B cell (primary cell): ENCODE measurements around the gene CRY1. TPM values are rescaled to one million over a fixed set of nuclear protein-coding genes. Genes with fewer than 3 reads are reported as not detected.

Source experiments
- ATAC-seq: fragments of 200-7000 bp; cut with Tn5 transposase; one replicate; pipeline ENCODE4 v1.10.0; 2021; ENCODE audit warnings: low read depth, mild to moderate bottlenecking, moderate number of reproducible peaks, moderate library complexity
- CTCF ChIA-PET: fragments of 350-600 bp; sonication (Branson Sonifier 250); formaldehyde crosslinking; loops from one replicate; lab custom pipeline; 2021; ENCODE audit warnings: antibody characterized with exemption, inconsistent platforms; lab: Charles Lee
- POLR2A ChIA-PET: fragments of 350-600 bp; sonication (Branson Sonifier 250); formaldehyde crosslinking; loops from one replicate; lab custom pipeline; 2021; ENCODE audit warnings: antibody characterized with exemption; lab: Charles Lee
- DNase-seq: peaks from one replicate; pipeline ENCODE4 v3.0.0; 2013
- H2AFZ ChIP-seq: 2 replicates; pipeline ENCODE4 v1.6.1; 2012; ENCODE audit warnings: mild to moderate bottlenecking, low read depth, low read length; ENCODE audit not compliant: insufficient read depth, poor library complexity, severe bottlenecking
- H3K27ac ChIP-seq, 2 donors: 1 replicate in 1 of 2; 2 replicates in 1 of 2; pipeline ENCODE4 v1.5.1; 2012 to 2013; ENCODE audit warnings: low read length in 2 of 2, mild to moderate bottlenecking in 2 of 2, moderate library complexity in 1 of 2
- H3K27me3 ChIP-seq, 4 experiments: fragments of 200-600 bp in 1 of 4; sonication (generic) in 1 of 4; replicated peaks in 1 of 4; 1 replicate in 2 of 4; 2 replicates in 2 of 4; pipeline versions ENCODE4 v1.6.1 to v1.7.0; 2013 to 2016; ENCODE audit warnings: low read length in 3 of 4, mild to moderate bottlenecking in 2 of 4, mixed read lengths in 1 of 4, moderate library complexity in 1 of 4; ENCODE audit not compliant: insufficient read depth in 4 of 4, control insufficient read depth in 3 of 4; ENCODE audit errors: control extremely low read depth in 1 of 4
- H3K36me3 ChIP-seq, 2 experiments: replicated peaks in 1 of 2; 1 replicate in 1 of 2; 2 replicates in 1 of 2; pipeline versions ENCODE4 v1.6.1 to v1.7.1; 2013; ENCODE audit warnings: low read length in 1 of 2; ENCODE audit not compliant: insufficient read depth in 2 of 2, control insufficient read depth in 1 of 2; ENCODE audit errors: control extremely low read depth in 1 of 2, extremely low read depth in 1 of 2
- H3K4me1 ChIP-seq, 2 donors: fragments of 200-600 bp in 1 of 2; sonication (generic) in 1 of 2; 1 replicate in 1 of 2; 2 replicates in 1 of 2; pipeline versions ENCODE4 v1.5.1 to v1.6.1; 2013 to 2017; ENCODE audit warnings: low read length in 2 of 2; ENCODE audit not compliant: control insufficient read depth in 2 of 2, insufficient read depth in 2 of 2
- H3K4me2 ChIP-seq: replicated peaks from 2 replicates; pipeline ENCODE3; 2012; ENCODE audit warnings: mild to moderate bottlenecking, low read depth, low read length; ENCODE audit not compliant: poor library complexity, severe bottlenecking
- H3K4me3 ChIP-seq, 5 experiments: fragments of 200-600 bp in 1 of 5; sonication (generic) in 1 of 5; 1 replicate in 3 of 5; 2 replicates in 2 of 5; pipeline versions ENCODE4 v1.5.1 to v1.7.0; 2011 to 2016; ENCODE audit warnings: low read length in 4 of 5, mild to moderate bottlenecking in 4 of 5, low read depth in 2 of 5, control low read depth in 1 of 5, moderate library complexity in 1 of 5; ENCODE audit not compliant: insufficient read depth in 1 of 5; ENCODE audit errors: control extremely low read depth in 1 of 5, extremely low read depth in 1 of 5
- H3K79me2 ChIP-seq: fragments of 200-600 bp; sonication (generic); one replicate; pipeline ENCODE4 v1.6.0; 2016; ENCODE audit warnings: low read length; ENCODE audit not compliant: control insufficient read depth, insufficient read depth
- H3K9ac ChIP-seq: fragments of 200-600 bp; sonication (generic); 2 replicates; pipeline ENCODE4 v1.6.1; 2017; ENCODE audit warnings: mild to moderate bottlenecking, low read length, moderate library complexity
- H3K9me3 ChIP-seq, 3 donors: one replicate each; pipeline versions ENCODE4 v1.6.1 to v1.7.1; 2013; ENCODE audit warnings: low read length in 2 of 3; ENCODE audit not compliant: control insufficient read depth in 2 of 3, insufficient read depth in 1 of 3; ENCODE audit errors: control extremely low read depth in 1 of 3
- H4K20me1 ChIP-seq: 2 replicates; pipeline ENCODE4 v1.6.0; 2012; ENCODE audit warnings: mild to moderate bottlenecking, low read length; ENCODE audit not compliant: insufficient read depth, control insufficient read depth, poor library complexity, severe bottlenecking
- H3K27ac Mint-ChIP-seq: one replicate; pipeline ENCODE4 v1.8.0; 2021; ENCODE audit warnings: mixed read lengths
- H3K27me3 Mint-ChIP-seq: one replicate; pipeline ENCODE4 v1.8.0; 2021; ENCODE audit warnings: mixed read lengths
- H3K4me1 Mint-ChIP-seq: one replicate; pipeline ENCODE4 v1.8.0; 2021; ENCODE audit warnings: mixed read lengths
- H3K4me3 Mint-ChIP-seq: one replicate; pipeline ENCODE4 v1.8.0; 2021; ENCODE audit warnings: mixed read lengths
- H3K9me3 Mint-ChIP-seq: one replicate; pipeline ENCODE4 v1.8.0; 2022; ENCODE audit warnings: mixed read lengths; ENCODE audit not compliant: insufficient read depth
- CTCF ChIP-seq: fragments of 200-600 bp; IDR thresholded peaks from one replicate; pipeline ENCODE4 v1.8.0; 2022; ENCODE audit warnings: antibody characterized with exemption, mild to moderate bottlenecking
- EZH2 ChIP-seq: IDR thresholded peaks from 2 replicates; pipeline ENCODE4 v1.6.1; 2012; ENCODE audit warnings: borderline replicate concordance, low read depth, mild to moderate bottlenecking, moderate library complexity, low read length; ENCODE audit not compliant: insufficient read depth, poor library complexity, severe bottlenecking
- WGBS: methylation state at CpG from one replicate; pipeline ENCODE4 v1.1.5; 2013; ENCODE audit warnings: missing lambda C conversion rate; ENCODE audit not compliant: insufficient coverage; 5-methylcytosine and 5-hydroxymethylcytosine counted together
- intact Hi-C: fragments of 100-400 bp; cut with micrococcal nuclease; formaldehyde crosslinking; loops from one replicate; pipeline ENCODE4 v1.10.0; 2022
- polyA plus RNA-seq: library from polyadenylated mRNA; depleted of rRNA; stranded (reverse); fragments of >200 nt; gene quantifications from 2 replicates; pipeline ENCODE4 v1.2.3, GENCODE V29; 2012
- total RNA-seq, 2 donors: library from RNA; stranded (reverse); fragments of 120-200 nt in 1 of 2; gene quantifications; 1 replicate in 1 of 2; 2 replicates in 1 of 2; pipeline versions ENCODE4 v1.2.3 to v1.2.4, GENCODE V29; 2013 to 2022

CRY1 gene
- total and polyA plus RNA-seq, 2 donors (not counting 1 experiment from before 2014, with no cell fraction given): 2.4 to 8.8 TPM

GRCh38 chr12:106964526-106964925, 128.8 kb downstream of the CRY1 start:
- Histone ChIP-seq H3K4me2 (no peak overlapping the region), H3K9ac (no peak overlapping the region), H3K4me1 (no peaks in the 10 kb centered on the region), H3K27ac (no peak overlapping the region), H3K9me3 (no peaks in the 10 kb centered on the region), H3K36me3 (peaks cover 11 to 27% of the 10 kb centered on the region in 2 experiments), H2AFZ (no peak overlapping the region), H4K20me1 (peaks cover 27% of the 10 kb centered on the region), H3K79me2 (peaks cover 57% of the 10 kb centered on the region), H3K4me3 (no peak overlapping the region), H3K27me3 (no peaks in the 10 kb centered on the region)
- Mint-ChIP-seq H3K4me3 (no peak overlapping the region), H3K27ac (no peak overlapping the region), H3K9me3 (no peaks in the 10 kb centered on the region), H3K4me1 (no peaks in the 10 kb centered on the region), H3K27me3 (no peaks in the 10 kb centered on the region)
- ATAC-seq (no peak), DNase-seq (no peak)
- POLR2A ChIA-PET: no interaction called here
- CTCF ChIA-PET: no interaction called here
- no peak for TF ChIP-seq EZH2
- TF ChIP-seq CTCF: no peak
- WGBS: 100% methylated on average over 1 of the region's 2 CpGs
- intact Hi-C loops: no loop called here

- peaks cover 65% of the 10 kb centered on the region for H3K79me2 ChIP-seq
- no peak overlapping the region for H3K4me2 ChIP-seq
- Mint-ChIP-seq H3K9me3 (no peaks in the 10 kb centered on the region), H3K27ac (no peak overlapping the region), H3K27me3 (no peaks in the 10 kb centered on the region), H3K4me1 (peaks cover 12% of the 10 kb centered on the region), H3K4me3 (no peak overlapping the region)
- 94% methylated on average over 2 of the region's 3 CpGs for WGBS
- no peak for ATAC-seq
- CTCF ChIA-PET: interaction anchor here (0.5 kb wide), 1 partner anchor 56 kb away, joined by 4 read pairs; no protein-coding TSS in a partner anchor
- H3K27me3 ChIP-seq: no peaks in the 10 kb centered on the region
- H3K27ac ChIP-seq: no peak overlapping the region
- DNase-seq: no peak
- H3K4me1 ChIP-seq: peaks cover 4 to 7% of the 10 kb centered on the region in 2 donors
- H3K36me3 ChIP-seq: peaks cover 6 to 15% of the 10 kb centered on the region in 2 experiments
- H2AFZ ChIP-seq: no peak overlapping the region
- H3K4me3 ChIP-seq: no peak overlapping the region
- intact Hi-C loops: no loop called here
- H3K9me3 ChIP-seq: no peaks in the 10 kb centered on the region
- POLR2A ChIA-PET: no interaction called here
- H4K20me1 ChIP-seq: peaks cover 35% of the 10 kb centered on the region
- no peak overlapping the region for H3K9ac ChIP-seq
- TF ChIP-seq EZH2 (no peak), CTCF (no peak)
Measured at GRCh38 chr12:106962286-106962685, 131.1 kb downstream of the CRY1 start.
